ENCODE measurements around the gene MYH11.
"Not testable (repeated sequence)": the region's sequence is repeated elsewhere in the genome, so short reads cannot be mapped to it uniquely, and the experiment has no call there.

The MYH11 gene

GRCh38 chr16:15757077-15757386 lies 99.8 kb downstream of the MYH11 start:
- no peak for DNase-seq (ENCODE audit: low read depth in 1 of 2, low spot score in 1 of 2)

GRCh38 chr16:15754821-15755534 lies 101.8 kb downstream of the MYH11 start:
- DNase-seq (ENCODE audit: low read depth in 1 of 2, low spot score in 1 of 2), result no peak

GRCh38 chr16:15752717-15753488 lies 103.9 kb downstream of the MYH11 start:
- no peak for DNase-seq (ENCODE audit: low read depth in 1 of 2, low spot score in 1 of 2)

GRCh38 chr16:15751940-15752339 lies 104.9 kb downstream of the MYH11 start:
- DNase-seq (ENCODE audit: low read depth in 1 of 2, low spot score in 1 of 2), result no peak

- no peak for DNase-seq (ENCODE audit: low read depth in 1 of 2, low spot score in 1 of 2)
Measured at GRCh38 chr16:15749985-15750384, 106.8 kb downstream of the MYH11 start.

GRCh38 chr16:15749371-15749770 lies 107.5 kb downstream of the MYH11 start:
- no peak for DNase-seq (ENCODE audit: low read depth in 1 of 2, low spot score in 1 of 2)

- no peak for DNase-seq (ENCODE audit: low read depth in 1 of 2, low spot score in 1 of 2)
Measured at GRCh38 chr16:15748654-15749053, 108.2 kb downstream of the MYH11 start.

GRCh38 chr16:15747937-15748336 lies 108.9 kb downstream of the MYH11 start:
- DNase-seq (ENCODE audit: low read depth in 1 of 2, low spot score in 1 of 2), result no peak

- DNase-seq (ENCODE audit: low read depth in 1 of 2, low spot score in 1 of 2), result no peak
Measured at GRCh38 chr16:15746332-15746731, 110.5 kb downstream of the MYH11 start.

GRCh38 chr16:15743657-15744056 lies 113.2 kb downstream of the MYH11 start:
- no peak for DNase-seq (ENCODE audit: low read depth in 1 of 2, low spot score in 1 of 2)

GRCh38 chr16:15742716-15743115 lies 114.1 kb downstream of the MYH11 start:
- DNase-seq (ENCODE audit: low read depth in 1 of 2, low spot score in 1 of 2), result no peak

GRCh38 chr16:15741207-15741871 lies 115.5 kb downstream of the MYH11 start:
- DNase-seq (ENCODE audit: low read depth in 1 of 2, low spot score in 1 of 2), result no peak

- no peak for DNase-seq (ENCODE audit: low read depth in 1 of 2, low spot score in 1 of 2)
Measured at GRCh38 chr16:15739950-15740349, 116.9 kb downstream of the MYH11 start.

- DNase-seq (ENCODE audit: low read depth in 1 of 2, low spot score in 1 of 2), result no peak
Measured at GRCh38 chr16:15739464-15739863, 117.4 kb downstream of the MYH11 start.

- DNase-seq (ENCODE audit: low read depth in 1 of 2, low spot score in 1 of 2), result no peak
Measured at GRCh38 chr16:15737140-15737644, 119.6 kb downstream of the MYH11 start.

GRCh38 chr16:15736529-15736928 lies 120.3 kb downstream of the MYH11 start:
- DNase-seq (ENCODE audit: low read depth in 1 of 2, low spot score in 1 of 2), result no peak

- no peak for DNase-seq (ENCODE audit: low read depth in 1 of 2, low spot score in 1 of 2)
Measured at GRCh38 chr16:15735610-15736009, 121.2 kb downstream of the MYH11 start.

- DNase-seq (ENCODE audit: low read depth in 1 of 2, low spot score in 1 of 2), result no peak
Measured at GRCh38 chr16:15732416-15732815, 124.4 kb downstream of the MYH11 start.

- no peak for DNase-seq (ENCODE audit: low read depth in 1 of 2, low spot score in 1 of 2)
Measured at GRCh38 chr16:15729152-15729551, 127.7 kb downstream of the MYH11 start.

- not testable (repeated sequence) for DNase-seq (ENCODE audit: low read depth in 1 of 2, low spot score in 1 of 2)
Measured at GRCh38 chr16:15727697-15728096, 129.1 kb downstream of the MYH11 start.

- DNase-seq (ENCODE audit: low read depth in 1 of 2, low spot score in 1 of 2), result no peak
Measured at GRCh38 chr16:15726715-15727114, 130.1 kb downstream of the MYH11 start.

- no peak for DNase-seq (ENCODE audit: low read depth in 1 of 2, low spot score in 1 of 2)
Measured at GRCh38 chr16:15725641-15726240, 131.1 kb downstream of the MYH11 start.
